Activated CD4-positive, alpha-beta memory T cell treated with anti-CD3 and anti-CD28 coated beads, Interleukin-2, amount 10 ng/mL, durations not matched to agents 7 days and 5 days (primary cell): ENCODE data around the gene FTSJ3. TPM values are rescaled to one million over a fixed set of nuclear protein-coding genes. Genes with fewer than 3 reads are reported as not detected.
A peak's percentile ranks its signal among the peaks of the same experiment; 100 is the strongest.

ENCODE experiments used
- CTCF ChIA-PET: fragments of 350-600 bp; sonication (Branson Sonifier 250); formaldehyde crosslinking; loops from one replicate; lab custom pipeline; 2021; ENCODE audit warnings: antibody characterized with exemption, inconsistent platforms; lab: Charles Lee
- POLR2A ChIA-PET: fragments of 350-600 bp; sonication (Branson Sonifier 250); formaldehyde crosslinking; loops from one replicate; lab custom pipeline; 2021; ENCODE audit warnings: antibody characterized with exemption; lab: Charles Lee
- DNase-seq: peaks from one replicate; pipeline ENCODE4 v3.0.0-alpha.2; 2020
- H3K27ac Mint-ChIP-seq: one replicate; pipeline ENCODE4 v1.8.0; 2021; ENCODE audit warnings: mild to moderate bottlenecking, mixed read lengths
- H3K27me3 Mint-ChIP-seq: one replicate; pipeline ENCODE4 v1.8.0; 2021; ENCODE audit warnings: mixed read lengths
- H3K36me3 Mint-ChIP-seq: one replicate; pipeline ENCODE4 v1.8.0; 2021; ENCODE audit warnings: low read depth, mixed read lengths
- H3K4me1 Mint-ChIP-seq: one replicate; pipeline ENCODE4 v1.8.0; 2021; ENCODE audit warnings: mixed read lengths
- H3K4me3 Mint-ChIP-seq: one replicate; pipeline ENCODE4 v1.8.0; 2021; ENCODE audit warnings: mild to moderate bottlenecking, mixed read lengths
- H3K9me3 Mint-ChIP-seq: one replicate; pipeline ENCODE4 v1.8.0; 2021; ENCODE audit warnings: mixed read lengths
- total RNA-seq, 2 experiments: library from RNA; stranded (reverse); gene quantifications; one replicate each; pipeline ENCODE4 v1.2.3, GENCODE V29; 2021

FTSJ3 gene
- total RNA-seq, 2 experiments from 2014 or later, result 38.9 to 43.8 TPM

DNA sequence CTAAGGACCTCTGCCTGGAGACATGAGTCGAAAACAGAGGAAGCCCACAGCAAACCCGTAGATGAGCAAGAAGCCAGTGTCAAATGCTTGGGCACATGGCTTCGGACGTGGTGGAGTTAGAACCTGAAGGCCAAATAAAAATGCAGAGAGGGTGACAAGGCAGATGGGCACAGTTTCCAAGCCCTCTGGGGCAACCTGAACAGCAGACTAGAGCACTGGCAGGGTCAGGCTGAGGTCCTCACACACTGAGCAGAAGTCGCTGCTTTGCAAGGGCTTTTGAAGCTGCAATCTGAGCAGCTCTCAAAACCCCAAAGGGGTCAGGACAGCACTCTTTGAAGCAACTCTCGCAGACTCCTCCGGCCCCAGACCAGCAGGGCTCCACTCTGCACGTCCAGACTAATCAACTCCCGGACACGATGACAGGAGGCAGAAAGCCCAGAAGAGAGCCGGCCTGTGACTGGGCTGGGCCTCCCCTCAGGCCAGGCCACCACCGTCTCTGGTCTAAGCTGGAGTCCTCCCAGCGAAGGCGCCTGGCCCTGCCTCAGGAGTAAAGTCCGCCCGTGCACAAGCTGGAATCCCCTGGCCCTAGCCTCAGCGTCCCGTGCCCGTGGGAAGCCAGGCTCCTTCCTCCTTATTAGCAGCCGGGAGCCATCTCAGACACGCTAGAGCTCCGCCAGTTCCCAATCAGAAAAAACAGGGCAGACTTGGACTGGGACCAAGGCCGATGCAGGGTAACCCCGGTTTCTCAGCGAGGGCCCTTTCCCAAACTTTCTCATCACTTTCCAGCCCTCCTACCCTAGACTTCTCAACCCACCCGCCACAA is 14.1 kb upstream of the FTSJ3 start:
- H3K36me3 Mint-ChIP-seq, result peaks cover 27% of the 10 kb centered on the region
- H3K27me3 Mint-ChIP-seq, result no peaks in the 10 kb centered on the region
- no peak for DNase-seq
- no peaks in the 10 kb centered on the region for H3K9me3 Mint-ChIP-seq
- H3K4me1 Mint-ChIP-seq, result peaks cover 44% of the 10 kb centered on the region
- peak overlapping the region; percentile 87 for H3K27ac Mint-ChIP-seq
- H3K4me3 Mint-ChIP-seq, result peak overlapping the region; percentile 97
- CTCF ChIA-PET, result interaction anchor here (0.9 to 3.3 kb wide), 3 partner anchors 12 to 66 kb away, joined by 3 to 28 read pairs (median 6); partner anchors contain the start of gene FTSJ3
- POLR2A ChIA-PET, result interaction anchor here (0.8 to 9.7 kb wide), 11 partner anchors 11 to 664 kb away, joined by 3 to 194 read pairs (median 7); partner anchors contain the start of genes CCDC47, DDX42, DDX5 and FTSJ3

- H3K27ac Mint-ChIP-seq, result peak overlapping the region; percentile 87
- peaks cover 44% of the 10 kb centered on the region for H3K4me1 Mint-ChIP-seq
- ChIA-PET CTCF (interaction anchor here (1.4 to 3.3 kb wide), 3 partner anchors 8 to 25 kb away, joined by 6 to 28 read pairs (median 14); partner anchors contain the start of gene FTSJ3), POLR2A (interaction anchor here (1.3 to 9.7 kb wide), 7 partner anchors 8 to 145 kb away, joined by 4 to 194 read pairs (median 18); partner anchors contain the start of genes CCDC47, DDX42, FTSJ3 and LIMD2)
- H3K4me3 Mint-ChIP-seq, result peak overlapping the region; percentile 97
- H3K27me3 Mint-ChIP-seq, result no peaks in the 10 kb centered on the region
- DNase-seq, result no peak
- H3K9me3 Mint-ChIP-seq, result no peaks in the 10 kb centered on the region
- peaks cover 31% of the 10 kb centered on the region for H3K36me3 Mint-ChIP-seq
These were observed 13.3 kb upstream of the FTSJ3 start for GRCh38 chr17:63840591-63841349.

DNA sequence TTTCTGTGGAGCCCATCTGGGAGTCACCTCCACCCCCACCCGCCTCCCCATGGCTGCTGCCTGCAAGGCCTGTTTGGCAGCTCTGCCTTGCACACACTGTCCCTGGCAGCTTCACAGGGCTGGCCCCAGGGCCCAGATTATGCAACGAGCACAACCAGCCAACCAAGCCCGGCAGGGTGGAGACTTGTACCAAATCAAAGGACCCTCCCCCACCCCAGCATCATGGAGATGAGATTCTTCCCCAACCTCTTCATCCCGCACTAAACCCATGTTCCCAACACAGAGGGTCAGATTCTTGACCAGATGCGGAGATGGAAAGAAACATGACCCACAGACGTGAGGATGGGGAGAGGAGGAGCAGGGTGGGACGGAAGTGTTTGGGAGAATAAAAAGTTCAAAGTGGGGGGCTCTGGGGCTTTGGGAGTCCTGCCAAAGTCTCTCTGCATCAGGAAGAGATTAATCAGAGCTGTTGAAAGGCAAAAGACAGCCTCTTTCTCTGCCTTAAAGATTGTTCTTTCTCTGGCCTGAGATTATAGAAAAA is 11.2 kb upstream of the FTSJ3 start:
- ChIA-PET CTCF (interaction anchor here (0.7 to 2.9 kb wide), 5 partner anchors 9 to 136 kb away, joined by 3 to 14 read pairs (median 4); partner anchors contain the start of gene STRADA), POLR2A (interaction anchor here (0.6 to 9.7 kb wide), 7 partner anchors 8 to 308 kb away, joined by 3 to 194 read pairs (median 3); partner anchors contain the start of genes CCDC47, DDX42, ERN1 and FTSJ3)
- Mint-ChIP-seq H3K27ac (peak overlapping the region; percentile 70), H3K9me3 (no peaks in the 10 kb centered on the region), H3K4me3 (peak overlapping the region; percentile 43), H3K36me3 (peaks cover 52% of the 10 kb centered on the region), H3K4me1 (peaks cover 45% of the 10 kb centered on the region), H3K27me3 (no peaks in the 10 kb centered on the region)
- DNase-seq, result no peak

GRCh38 chr17:63837962-63838600 is 10.6 kb upstream of the FTSJ3 start:
- H3K4me1 Mint-ChIP-seq, result peaks cover 43% of the 10 kb centered on the region
- DNase-seq, result no peak
- ChIA-PET POLR2A (interaction anchor here (0.6 to 9.7 kb wide), 7 partner anchors 8 to 308 kb away, joined by 3 to 194 read pairs (median 3); partner anchors contain the start of genes CCDC47, DDX42, ERN1 and FTSJ3), CTCF (interaction anchor here (1.5 to 2.9 kb wide), 3 partner anchors 8 to 136 kb away, joined by 4 to 14 read pairs (median 5); no protein-coding TSS in a partner anchor)
- H3K27me3 Mint-ChIP-seq, result no peaks in the 10 kb centered on the region
- no peak overlapping the region for H3K27ac Mint-ChIP-seq
- H3K4me3 Mint-ChIP-seq, result no peak overlapping the region
- H3K36me3 Mint-ChIP-seq, result peaks cover 58% of the 10 kb centered on the region
- no peaks in the 10 kb centered on the region for H3K9me3 Mint-ChIP-seq

DNA sequence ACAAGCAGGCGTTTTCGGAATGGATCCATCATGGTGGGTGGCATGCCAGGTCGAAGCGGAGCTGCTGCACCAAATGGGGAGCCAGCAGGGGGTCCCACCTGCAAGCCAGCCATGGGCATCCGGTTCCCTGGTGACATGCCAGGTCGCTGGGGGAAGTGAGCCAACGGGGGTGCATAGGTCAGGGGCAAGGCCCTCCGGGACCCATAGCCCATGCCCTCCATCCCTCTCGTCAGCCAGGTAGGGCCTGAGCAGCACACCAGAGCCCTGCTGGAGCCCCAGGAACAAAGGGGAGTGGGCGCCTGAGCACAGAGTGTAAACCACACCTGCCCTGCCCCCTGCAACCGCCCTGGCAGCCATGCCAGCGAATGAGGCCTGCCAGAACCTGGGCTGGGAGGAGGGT is 10.0 kb upstream of the FTSJ3 start:
- no peaks in the 10 kb centered on the region for H3K27me3 Mint-ChIP-seq
- POLR2A ChIA-PET, result interaction anchor here (1.3 to 9.7 kb wide), 2 partner anchors 7 to 139 kb away, joined by 3 to 194 read pairs; partner anchors contain the start of genes FTSJ3 and PSMC5
- no peak for DNase-seq
- H3K27ac Mint-ChIP-seq, result no peak overlapping the region
- CTCF ChIA-PET, result no interaction called here
- no peak overlapping the region for H3K4me3 Mint-ChIP-seq
- peaks cover 64% of the 10 kb centered on the region for H3K36me3 Mint-ChIP-seq
- peaks cover 44% of the 10 kb centered on the region for H3K4me1 Mint-ChIP-seq
- H3K9me3 Mint-ChIP-seq, result no peaks in the 10 kb centered on the region

DNA sequence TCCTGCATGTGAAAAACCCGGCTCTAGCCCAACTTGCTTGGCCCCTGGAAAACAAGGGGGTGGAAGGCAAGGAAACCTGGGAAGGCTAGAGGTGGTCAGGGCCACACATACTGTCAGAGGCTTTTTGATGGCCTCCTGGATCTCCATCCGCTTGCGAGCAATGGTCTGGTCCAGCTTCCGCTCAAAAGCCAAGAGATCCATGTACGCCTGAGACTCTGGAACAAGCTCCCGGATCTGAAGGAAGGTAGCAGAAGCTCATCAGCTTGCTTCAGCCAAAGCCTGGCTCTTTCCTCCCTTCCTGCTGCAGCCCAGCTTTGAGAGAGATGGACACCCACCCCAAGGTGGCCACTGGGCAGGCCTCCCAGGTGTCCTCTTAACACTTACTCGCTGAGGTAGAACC is 9.3 kb upstream of the FTSJ3 start:
- no peak for DNase-seq
- Mint-ChIP-seq H3K27me3 (no peaks in the 10 kb centered on the region), H3K4me1 (peaks cover 50% of the 10 kb centered on the region), H3K4me3 (no peak overlapping the region), H3K9me3 (no peaks in the 10 kb centered on the region), H3K27ac (no peak overlapping the region), H3K36me3 (peaks cover 68% of the 10 kb centered on the region)
- ChIA-PET POLR2A (interaction anchor here (1.3 to 9.7 kb wide), 2 partner anchors 6 to 138 kb away, joined by 3 to 194 read pairs; partner anchors contain the start of genes FTSJ3 and PSMC5), CTCF (no interaction called here)

- Mint-ChIP-seq H3K27me3 (no peaks in the 10 kb centered on the region), H3K9me3 (no peaks in the 10 kb centered on the region), H3K27ac (no peak overlapping the region), H3K4me1 (peaks cover 55% of the 10 kb centered on the region), H3K36me3 (peaks cover 68% of the 10 kb centered on the region), H3K4me3 (no peak overlapping the region)
- ChIA-PET CTCF (interaction anchor here (1.1 to 1.8 kb wide), 4 partner anchors 11 to 93 kb away, joined by 3 to 8 read pairs (median 6); partner anchors contain the start of gene STRADA), POLR2A (interaction anchor here (1.0 to 10.2 kb wide), 4 partner anchors 5 to 61 kb away, joined by 3 to 194 read pairs (median 22); partner anchors contain the start of genes CCDC47, DDX42 and SMARCD2)
- no peak for DNase-seq
These were observed 7.8 kb upstream of the FTSJ3 start for GRCh38 chr17:63835167-63835720.

GRCh38 chr17:63834431-63835166 is 7.1 kb upstream of the FTSJ3 start:
- ChIA-PET CTCF (interaction anchor here (0.8 to 1.8 kb wide), 7 partner anchors 8 to 409 kb away, joined by 3 to 8 read pairs (median 5); partner anchors contain the start of gene STRADA), POLR2A (interaction anchor here (1.0 to 10.2 kb wide), 4 partner anchors 6 to 60 kb away, joined by 3 to 194 read pairs (median 22); partner anchors contain the start of genes CCDC47, DDX42 and SMARCD2)
- Mint-ChIP-seq H3K4me3 (no peak overlapping the region), H3K27ac (peak overlapping the region; percentile 72), H3K27me3 (no peaks in the 10 kb centered on the region), H3K36me3 (peaks cover 74% of the 10 kb centered on the region), H3K9me3 (no peaks in the 10 kb centered on the region), H3K4me1 (peaks cover 59% of the 10 kb centered on the region)
- DNase-seq, result peak; percentile 72

- H3K9me3 Mint-ChIP-seq, result no peaks in the 10 kb centered on the region
- H3K27me3 Mint-ChIP-seq, result no peaks in the 10 kb centered on the region
- ChIA-PET POLR2A (interaction anchor here (1.1 to 10.2 kb wide), 5 partner anchors 7 to 59 kb away, joined by 3 to 194 read pairs (median 4); partner anchors contain the start of genes CCDC47, DDX42 and SMARCD2), CTCF (interaction anchor here (0.8 to 1.8 kb wide), 5 partner anchors 8 to 408 kb away, joined by 3 to 8 read pairs (median 3); partner anchors contain the start of gene STRADA)
- H3K4me3 Mint-ChIP-seq, result no peak overlapping the region
- peaks cover 59% of the 10 kb centered on the region for H3K4me1 Mint-ChIP-seq
- H3K36me3 Mint-ChIP-seq, result peaks cover 82% of the 10 kb centered on the region
- H3K27ac Mint-ChIP-seq, result no peak overlapping the region
- DNase-seq, result no peak
These were observed 6.4 kb upstream of the FTSJ3 start for GRCh38 chr17:63833741-63834373.

DNA sequence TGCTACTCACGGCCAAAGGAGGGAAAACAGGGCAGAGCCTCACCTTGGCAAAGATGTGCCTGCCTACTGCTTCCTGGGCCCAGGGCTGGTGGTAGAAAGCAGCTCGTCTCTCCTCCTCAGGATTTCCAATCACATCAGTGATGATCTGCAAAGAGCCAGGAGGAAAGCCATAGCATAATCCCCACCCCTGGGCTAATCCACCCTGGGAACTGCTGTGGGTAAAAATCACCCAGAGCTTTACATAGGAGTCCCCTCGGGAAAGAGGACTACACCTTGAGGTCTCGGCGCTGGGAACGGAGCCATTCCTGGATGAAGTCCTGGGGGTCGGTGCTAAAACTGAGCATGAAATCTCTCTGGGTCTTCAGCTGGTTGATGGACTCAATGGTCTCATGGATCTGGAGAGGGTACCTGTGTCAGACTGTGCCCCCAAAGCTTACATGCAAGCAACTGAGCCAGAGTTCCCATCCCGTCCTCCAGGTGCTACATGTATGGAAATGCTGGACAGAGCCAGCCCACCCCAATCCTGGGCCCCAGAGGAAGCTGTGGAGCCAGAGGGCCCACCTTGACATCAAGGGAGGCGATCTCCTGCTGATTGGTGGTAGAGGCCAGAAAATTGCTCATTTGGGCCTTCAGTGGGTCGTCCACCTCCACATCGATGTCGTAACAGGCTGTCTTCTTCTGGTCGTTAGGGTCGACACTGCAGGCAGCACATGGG is 5.7 kb upstream of the FTSJ3 start:
- DNase-seq, result no peak
- peak overlapping the region; percentile 76 for H3K27ac Mint-ChIP-seq
- H3K36me3 Mint-ChIP-seq, result peaks cover 88% of the 10 kb centered on the region
- H3K9me3 Mint-ChIP-seq, result no peaks in the 10 kb centered on the region
- H3K4me3 Mint-ChIP-seq, result no peak overlapping the region
- H3K27me3 Mint-ChIP-seq, result no peaks in the 10 kb centered on the region
- POLR2A ChIA-PET, result interaction anchor here (0.7 to 10.2 kb wide), 7 partner anchors 7 to 82 kb away, joined by 3 to 194 read pairs (median 4); partner anchors contain the start of genes CCDC47, DDX42 and SMARCD2
- CTCF ChIA-PET, result interaction anchor here (1.5 kb wide), 1 partner anchor 407 kb away, joined by 7 read pairs; no protein-coding TSS in a partner anchor
- H3K4me1 Mint-ChIP-seq, result peaks cover 60% of the 10 kb centered on the region
